ENCODE results near the gene CFAP61.
A peak's percentile ranks its signal among the peaks of the same experiment; 100 is the strongest.

The CFAP61 gene

GRCh38 chr20:20034486-20034885 lies 17.8 kb upstream of the CFAP61 start:
- no peak for DNase-seq

- no peak for DNase-seq
Observed at GRCh38 chr20:20036756-20037155, 15.6 kb upstream of the CFAP61 start.

DNA sequence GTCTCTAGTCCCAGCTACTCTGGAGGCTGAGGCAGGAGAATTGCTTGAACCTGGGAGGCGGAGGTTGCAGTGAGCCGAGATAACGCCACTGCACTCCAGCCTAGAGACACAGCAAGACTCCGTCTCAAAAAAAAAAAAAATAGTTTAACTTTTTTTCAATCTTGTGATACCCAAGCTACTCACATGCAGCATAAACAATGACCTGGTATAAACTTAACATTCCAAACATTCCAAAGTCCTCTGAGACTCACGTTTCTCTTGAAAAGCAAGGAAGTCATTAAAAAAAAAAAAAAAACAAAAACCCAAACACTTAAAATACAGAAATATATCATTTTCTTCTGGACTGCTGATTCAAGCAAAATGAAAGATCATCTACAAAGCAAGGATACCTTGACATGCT lies 14.4 kb upstream of the CFAP61 start:
- DNase-seq: no peak

- no peak for DNase-seq
Observed at GRCh38 chr20:20038586-20038985, 13.7 kb upstream of the CFAP61 start.

GRCh38 chr20:20039752-20040387 lies 12.5 kb upstream of the CFAP61 start:
- no peak for DNase-seq

- no peak for DNase-seq
Observed at GRCh38 chr20:20051767-20052073, 612 bp upstream of the CFAP61 start.

- no peak for DNase-seq
Observed at GRCh38 chr20:20060234-20060998, 8.1 kb downstream of the CFAP61 start.

GRCh38 chr20:20063941-20064702 lies 11.8 kb downstream of the CFAP61 start:
- no peak for DNase-seq

- no peak for DNase-seq
Observed at GRCh38 chr20:20065361-20065760, 13.0 kb downstream of the CFAP61 start.

DNA sequence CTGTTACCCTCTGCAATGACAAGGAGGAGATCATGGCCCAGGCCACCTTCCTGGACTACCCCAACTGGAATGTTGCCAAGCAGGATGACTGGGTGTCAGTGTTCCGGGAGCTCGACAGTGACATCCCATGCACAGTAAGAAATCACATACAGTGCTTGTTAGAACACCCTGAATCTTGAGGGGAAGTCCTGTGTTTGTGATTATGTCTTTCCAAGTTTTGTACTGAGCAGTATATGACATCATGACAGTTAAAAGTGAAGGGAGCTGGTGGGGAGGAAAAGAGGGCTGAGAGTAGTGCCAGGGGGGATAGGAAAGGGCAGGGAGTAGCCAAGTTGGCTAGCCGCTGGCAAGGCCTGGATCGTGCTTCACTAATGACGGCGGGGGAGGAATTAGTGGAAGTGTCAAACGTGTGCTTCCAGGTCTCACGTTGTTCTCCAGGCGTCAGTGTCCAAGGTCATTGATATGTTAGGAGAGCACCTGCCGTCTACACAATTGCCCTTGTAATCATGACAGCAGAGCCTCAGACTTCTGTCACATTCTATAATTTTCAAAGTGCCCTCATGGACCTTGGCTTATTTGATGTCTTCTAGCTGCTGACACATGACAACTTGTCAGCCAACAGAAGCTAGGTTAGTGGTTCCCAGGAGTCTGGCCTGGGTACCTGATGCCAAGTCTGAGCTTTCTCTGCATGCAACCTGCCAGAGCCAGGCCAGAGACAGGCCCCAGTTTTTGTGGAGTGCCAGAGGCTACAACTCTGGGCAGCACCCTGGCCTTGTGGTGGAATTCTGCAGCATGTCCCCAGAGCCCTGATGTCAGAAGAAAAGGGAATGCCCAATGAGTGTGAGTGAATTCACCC lies 18.8 kb downstream of the CFAP61 start:
- no peak for DNase-seq

- no peak for DNase-seq
Observed at GRCh38 chr20:20073801-20074371, 21.6 kb downstream of the CFAP61 start.

DNA sequence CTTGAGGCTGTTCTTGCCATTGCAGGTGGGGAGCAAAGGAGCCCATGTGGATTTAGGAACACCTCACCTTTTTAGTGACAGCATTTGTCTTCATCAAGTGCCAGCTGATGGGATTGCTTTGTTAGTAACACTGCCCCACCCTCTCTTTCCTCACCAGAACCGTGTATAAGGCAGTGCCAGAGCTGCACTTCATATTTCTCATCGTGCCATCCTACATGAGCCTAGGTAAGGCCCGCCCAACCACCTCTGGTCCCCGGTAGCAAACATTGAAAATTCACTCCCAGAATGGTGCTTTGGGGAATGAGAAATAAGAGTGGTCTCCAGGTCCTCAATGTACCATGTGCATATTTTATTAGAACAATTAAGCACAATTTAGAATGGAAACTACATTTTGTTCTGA lies 22.7 kb downstream of the CFAP61 start:
- no peak for DNase-seq

DNA sequence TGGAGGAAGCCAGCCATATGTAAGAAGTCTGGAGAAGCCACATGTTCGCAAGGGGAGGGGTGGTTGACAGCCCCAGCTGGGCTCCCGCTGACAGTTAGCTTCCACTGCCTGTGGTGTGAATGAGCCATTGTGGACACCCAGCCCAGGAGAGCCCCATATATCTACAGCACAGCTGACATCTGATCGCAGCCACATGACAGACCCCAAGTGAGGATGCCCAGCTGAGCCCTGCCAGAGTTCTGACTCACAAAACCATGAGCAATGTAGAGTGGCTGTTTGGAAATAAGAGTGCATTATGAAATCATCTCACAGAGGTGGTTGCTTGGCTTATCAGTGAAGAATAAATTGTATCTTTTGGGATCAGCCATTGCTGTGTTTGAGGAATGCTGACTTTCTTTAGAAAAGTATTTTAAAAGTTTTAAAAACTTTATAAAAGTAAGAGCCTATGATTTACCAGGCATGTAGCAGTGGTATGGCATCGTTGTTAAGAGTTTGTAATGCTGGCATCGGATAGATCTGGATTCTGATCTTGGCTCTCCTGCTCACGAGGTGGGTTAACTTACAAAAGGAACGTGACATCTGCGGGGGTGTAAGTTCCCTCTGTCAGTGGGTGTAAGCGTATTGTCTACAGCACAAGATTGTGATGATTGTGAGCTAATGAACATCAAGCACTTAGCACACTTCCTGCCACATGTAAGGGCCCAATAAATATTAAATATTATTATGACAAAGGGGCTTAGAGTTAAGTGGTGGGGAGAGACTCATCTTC lies 24.1 kb downstream of the CFAP61 start:
- DNase-seq: peak; percentile 63

DNA sequence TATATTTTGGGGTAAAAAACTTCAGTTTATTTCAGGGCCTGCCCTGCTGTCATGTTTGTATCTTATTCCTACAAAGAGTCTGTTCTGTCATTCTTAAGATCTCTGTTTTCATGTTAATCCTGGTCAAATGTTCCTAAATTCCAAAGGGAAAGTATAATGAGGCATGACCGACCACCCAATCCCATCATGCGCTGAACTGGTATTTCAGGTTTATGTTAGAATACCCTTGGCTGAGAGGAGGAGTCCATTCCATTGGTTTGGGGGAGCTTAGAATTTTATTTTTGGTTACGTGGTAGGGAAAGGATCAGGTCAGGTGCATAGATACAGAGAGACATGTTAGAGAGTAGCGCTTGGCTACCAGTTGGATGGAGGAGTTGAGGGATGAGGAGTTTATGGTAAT lies 25.7 kb downstream of the CFAP61 start:
- no peak for DNase-seq

GRCh38 chr20:20079102-20079784 lies 26.9 kb downstream of the CFAP61 start:
- no peak for DNase-seq

- no peak for DNase-seq
Observed at GRCh38 chr20:20083807-20084206, 31.5 kb downstream of the CFAP61 start.

GRCh38 chr20:20084296-20084752 lies 32.0 kb downstream of the CFAP61 start:
- DNase-seq: peak; percentile 70

- no peak for DNase-seq
Observed at GRCh38 chr20:20085071-20085470, 32.7 kb downstream of the CFAP61 start.

DNA sequence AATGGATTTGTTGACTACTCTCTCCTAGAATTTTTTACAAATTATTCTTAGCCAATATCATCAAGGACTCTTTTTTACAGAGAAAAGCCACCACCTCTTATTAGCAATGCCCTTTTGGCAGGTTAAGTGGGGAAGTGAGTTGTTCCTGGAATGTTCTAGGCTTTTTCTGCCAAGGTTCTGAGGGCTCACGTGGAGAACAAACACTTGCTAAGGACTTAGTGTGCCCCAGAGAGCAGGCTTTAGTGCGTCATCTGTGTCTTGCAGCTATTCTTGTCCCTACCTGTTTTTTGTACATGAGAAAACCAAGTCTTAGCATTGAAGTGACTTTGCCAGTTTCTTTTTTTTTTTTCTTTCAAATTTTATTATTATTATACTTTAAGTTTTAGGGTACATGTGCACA lies 33.5 kb downstream of the CFAP61 start:
- no peak for DNase-seq

DNA sequence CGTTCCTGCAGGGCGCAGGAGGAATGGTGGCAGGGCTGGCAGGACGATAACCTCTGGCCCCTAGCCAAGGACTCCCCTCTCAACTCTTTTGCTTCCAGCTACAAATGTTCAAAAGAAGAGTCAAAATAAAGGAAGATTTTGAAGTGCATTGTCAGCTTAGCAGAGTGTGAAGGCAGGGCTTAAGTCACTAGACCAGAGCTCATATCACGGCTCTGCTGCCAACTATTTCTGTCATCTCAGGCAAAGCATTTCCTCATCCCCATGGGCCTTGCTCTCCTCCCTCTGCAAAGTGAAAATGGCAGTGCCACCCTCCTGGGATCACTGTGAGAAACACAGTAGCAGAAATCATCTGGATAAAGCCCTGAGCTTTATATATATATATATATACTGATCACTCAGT lies 36.7 kb downstream of the CFAP61 start:
- DNase-seq: no peak

- DNase-seq: no peak
Observed at GRCh38 chr20:20089939-20090338, 37.6 kb downstream of the CFAP61 start.

All from right hindlimb (tissue), 1 donor.